Esophagus muscularis mucosa (tissue), 4 donors: Measurements from ENCODE around the gene PLXNA4. TPM values are rescaled to one million over a fixed set of nuclear protein-coding genes. Genes with fewer than 3 reads are reported as not detected.

ENCODE experiments used
- DNase-seq: peaks from one replicate; pipeline ENCODE4 v3.0.0-alpha.2; 2017; ENCODE audit errors: extremely low spot score
- H3K27ac ChIP-seq, 4 donors: fragments of 200-600 bp; sonication (generic); replicated peaks in 1 of 4; 1 replicate in 3 of 4; 2 replicates in 1 of 4; pipeline ENCODE4 v1.5.1; 2016 to 2019; ENCODE audit warnings: mild to moderate bottlenecking in 1 of 4
- H3K27me3 ChIP-seq, 4 donors: fragments of 200-600 bp; sonication (generic); one replicate each; pipeline versions ENCODE4 v1.5.1 to v1.6.0; 2016 to 2019
- H3K36me3 ChIP-seq, 4 donors: fragments of 200-600 bp; sonication (generic); one replicate each; pipeline ENCODE4 v1.5.1; 2016 to 2019
- H3K4me1 ChIP-seq, 4 donors: fragments of 200-600 bp; sonication (generic); one replicate each; pipeline ENCODE4 v1.5.1; 2016 to 2019
- H3K4me3 ChIP-seq, 4 donors: fragments of 200-600 bp; sonication (generic); 1 replicate in 2 of 4; 2 replicates in 2 of 4; pipeline ENCODE4 v1.5.1; 2016 to 2019; ENCODE audit warnings: mild to moderate bottlenecking in 4 of 4, moderate library complexity in 1 of 4
- H3K9me3 ChIP-seq, 4 donors: fragments of 200-600 bp; sonication (generic); 1 replicate in 3 of 4; 2 replicates in 1 of 4; pipeline ENCODE4 v1.5.1; 2016 to 2019
- CTCF ChIP-seq, 3 experiments: fragments of 200-600 bp in 2 of 3; fragments of 450-650 bp in 1 of 3; sonication (generic) in 2 of 3; IDR thresholded peaks; one replicate each; pipeline ENCODE4 v1.5.1; 2017 to 2019; ENCODE audit warnings: antibody characterized with exemption in 3 of 3, mild to moderate bottlenecking in 2 of 3, moderate library complexity in 1 of 3
- EP300 ChIP-seq: sonication (generic); formaldehyde crosslinking; IDR thresholded peaks from one replicate; pipeline ENCODE4 v1.6.1; 2017; ENCODE audit warnings: antibody characterized with exemption
- POLR2A ChIP-seq: fragments of 450-650 bp; IDR thresholded peaks from one replicate; pipeline ENCODE4 v1.6.1; 2017; ENCODE audit warnings: antibody characterized with exemption, moderate library complexity, mild to moderate bottlenecking, low read depth
- POLR2AphosphoS5 ChIP-seq, 2 donors: sonication (generic); formaldehyde crosslinking; IDR thresholded peaks; one replicate each; pipeline ENCODE4 v1.6.1; 2017; ENCODE audit warnings: antibody characterized with exemption in 2 of 2
- WGBS: methylation state at CpG from one replicate; pipeline ENCODE4 v1.1.5; 2018; 5-methylcytosine and 5-hydroxymethylcytosine counted together
- intact Hi-C: fragments of 100-400 bp; cut with DNase I; formaldehyde crosslinking; loops from one replicate; pipeline ENCODE4 v1.15.1; 2023
- total RNA-seq, 4 donors: library from RNA; depleted of rRNA; stranded (reverse); fragments of >200 nt; gene quantifications; one replicate each; pipeline versions ENCODE4 v1.1.0 to v1.2.1, GENCODE V29; 2016

Gene PLXNA4
- total RNA-seq, 4 donors from 2014 or later = 5.0 to 9.5 (median 6.6) TPM

- no peak for TF ChIP-seq POLR2AphosphoS5 (IDR thresholded peaks at IDR 0.05)
- no peak for TF ChIP-seq POLR2A
- TF ChIP-seq EP300 = no peak
- no peak for TF ChIP-seq CTCF (IDR thresholded peaks at IDR 0.05)
- 80% methylated on average over 9 of the region's 9 CpGs for WGBS
- no peaks in the 10 kb centered on the region for H3K9me3 ChIP-seq
- H3K27me3 ChIP-seq = no peaks in the 10 kb centered on the region
- intact Hi-C loops = no loop called here
- H3K36me3 ChIP-seq = no peaks in the 10 kb centered on the region
- H3K27ac ChIP-seq = no peak overlapping the region
- DNase-seq = no peak
- H3K4me3 ChIP-seq = no peak overlapping the region
- no peaks in the 10 kb centered on the region for H3K4me1 ChIP-seq
Measured at GRCh38 chr7:132309102-132309805, 267.0 kb downstream of the PLXNA4 start.

- no peak overlapping the region for H3K4me3 ChIP-seq
- H3K9me3 ChIP-seq = no peaks in the 10 kb centered on the region
- no peaks in the 10 kb centered on the region for H3K27me3 ChIP-seq
- intact Hi-C loops = no loop called here
- TF ChIP-seq POLR2A = no peak
- TF ChIP-seq POLR2AphosphoS5 (IDR thresholded peaks at IDR 0.05) = no peak
- TF ChIP-seq EP300 = no peak
- TF ChIP-seq CTCF (IDR thresholded peaks at IDR 0.05) = no peak
- WGBS = 85% methylated on average over 7 of the region's 7 CpGs
- no peak overlapping the region for H3K27ac ChIP-seq
- no peak for DNase-seq
- no peaks in the 10 kb centered on the region for H3K36me3 ChIP-seq
- H3K4me1 ChIP-seq = no peaks in the 10 kb centered on the region
Measured at GRCh38 chr7:132307465-132307864, 268.8 kb downstream of the PLXNA4 start.

GRCh38 chr7:132300599-132301277 lies 275.5 kb downstream of the PLXNA4 start:
- 76% methylated on average over 6 of the region's 6 CpGs for WGBS
- intact Hi-C loops = no loop called here

GRCh38 chr7:132298790-132299189 lies 277.5 kb downstream of the PLXNA4 start:
- 59% methylated on average over 4 of the region's 4 CpGs for WGBS
- TF ChIP-seq CTCF (IDR thresholded peaks at IDR 0.05) (no peak), POLR2AphosphoS5 (IDR thresholded peaks at IDR 0.05) (no peak), EP300 (no peak), POLR2A (no peak)
- Histone ChIP-seq H3K9me3 (no peaks in the 10 kb centered on the region), H3K27me3 (no peaks in the 10 kb centered on the region), H3K36me3 (peaks cover 0 to 14% (median 0%) of the 10 kb centered on the region in 4 donors), H3K4me3 (no peak overlapping the region), H3K27ac (no peak overlapping the region), H3K4me1 (no peaks in the 10 kb centered on the region)
- intact Hi-C loops = no loop called here
- no peak for DNase-seq

More at GRCh38 chr7:132300599-132301277, 275.5 kb downstream of the PLXNA4 start:
- Histone ChIP-seq H3K36me3 (peaks cover 0 to 14% (median 0%) of the 10 kb centered on the region in 4 donors), H3K4me3 (no peak overlapping the region), H3K27me3 (no peaks in the 10 kb centered on the region), H3K4me1 (no peaks in the 10 kb centered on the region), H3K9me3 (no peaks in the 10 kb centered on the region), H3K27ac (no peak overlapping the region)
- DNase-seq = no peak
- TF ChIP-seq POLR2AphosphoS5 (IDR thresholded peaks at IDR 0.05) (no peak), POLR2A (no peak), EP300 (no peak), CTCF (IDR thresholded peaks at IDR 0.05) (no peak)
